Right lobe of liver (tissue), 6 donors: Measurements from ENCODE around the gene NUTM2G. TPM values are rescaled to one million over a fixed set of nuclear protein-coding genes. Genes with fewer than 3 reads are reported as not detected.
"Not testable (repeated sequence)": the region's sequence is repeated elsewhere in the genome, so short reads cannot be mapped to it uniquely, and the experiment has no call there.

Experiments
- ATAC-seq, 4 donors: fragments of 200-7000 bp; cut with Tn5 transposase; one replicate each; pipeline ENCODE4 v1.9.1; 2020; ENCODE audit warnings: mild to moderate bottlenecking in 4 of 4, moderate library complexity in 4 of 4
- DNase-seq, 3 donors: peaks; one replicate each; pipeline ENCODE4 v3.0.0-alpha.2; 2020
- H3K27ac ChIP-seq, 3 donors: fragments of 200-600 bp; one replicate each; pipeline ENCODE4 v1.8.0; 2022
- H3K27me3 ChIP-seq, 2 donors: fragments of 200-600 bp; one replicate each; pipeline ENCODE4 v1.8.0; 2022
- H3K36me3 ChIP-seq, 4 donors: fragments of 200-600 bp; sonication (generic) in 1 of 4; one replicate each; pipeline versions ENCODE4 v1.5.1 to v1.8.0; 2017 to 2022; ENCODE audit warnings: control low read depth in 1 of 4
- H3K4me1 ChIP-seq, 4 donors: fragments of 200-600 bp; sonication (generic) in 1 of 4; one replicate each; pipeline versions ENCODE4 v1.5.1 to v1.8.0; 2017 to 2022; ENCODE audit warnings: control low read depth in 1 of 4
- H3K4me3 ChIP-seq, 3 donors: fragments of 200-600 bp; one replicate each; pipeline ENCODE4 v1.8.0; 2022
- H3K9me3 ChIP-seq, 4 donors: fragments of 200-600 bp; sonication (generic) in 1 of 4; one replicate each; pipeline versions ENCODE4 v1.5.1 to v1.8.0; 2017 to 2022; ENCODE audit warnings: control low read depth in 1 of 4
- CTCF ChIP-seq, 4 donors: fragments of 200-600 bp in 3 of 4; fragments of 450-650 bp in 1 of 4; IDR thresholded peaks; one replicate each; pipeline versions ENCODE4 v1.5.1 to v1.8.0; 2016 to 2022; ENCODE audit warnings: antibody characterized with exemption in 4 of 4, mild to moderate bottlenecking in 2 of 4
- POLR2A ChIP-seq: fragments of 450-650 bp; IDR thresholded peaks from one replicate; pipeline ENCODE4 v1.6.1; 2017; ENCODE audit warnings: antibody characterized with exemption, mild to moderate bottlenecking
- WGBS: methylation state at CpG from one replicate; pipeline ENCODE4 v1.1.6; 2018; ENCODE audit warnings: low coverage, low lambda C conversion rate; ENCODE audit not compliant: insufficient coverage; ENCODE audit errors: missing lambda C conversion rate; 5-methylcytosine and 5-hydroxymethylcytosine counted together
- intact Hi-C, 2 donors: fragments of 100-400 bp; cut with DNase I; formaldehyde crosslinking; loops; one replicate each; pipeline versions ENCODE4 v1.11.2 to v1.14.1; 2022
- total RNA-seq, 6 experiments: library from RNA; depleted of rRNA in 2 of 6; stranded (reverse); fragments of >200 nt in 2 of 6; fragmentation: NEBNext Ultra II Directional in 3 of 6; extraction: Animal tissue kit (Norgen Biotek cat#: 25700) in 3 of 6; gene quantifications; one replicate each; pipeline versions ENCODE4 v1.1.0 to v1.2.4, GENCODE V29; 2016 to 2023
- donor health status: DM: no; HTN: yes; CAD: no.
- donor health status: DM: no; HTN: no; CAD: no.
- donor health status: DM: no; HTN: no; CAD: no.
- donor health status: DM: no; HTN: yes; CAD: no.
- donor health status: DM: no; HTN: yes; CAD: no.

NUTM2G gene
- total RNA-seq, 6 experiments from 2014 or later = 0.11 TPM; not detected in 5

- no peak for TF ChIP-seq POLR2A
- TF ChIP-seq CTCF (IDR thresholded peaks at IDR 0.05) = no peak
- Histone ChIP-seq H3K36me3 (no peaks in the 10 kb centered on the region), H3K27ac (no peak overlapping the region), H3K27me3 (no peaks in the 10 kb centered on the region), H3K4me3 (no peak overlapping the region), H3K4me1 (no peaks in the 10 kb centered on the region), H3K9me3 (no peaks in the 10 kb centered on the region)
- intact Hi-C loops = no loop called here
- DNase-seq = no peak
- 99% methylated on average over 7 of the region's 7 CpGs for WGBS
- ATAC-seq = no peak
These were observed 36.5 kb upstream of the NUTM2G start for GRCh38 chr9:96892131-96892530.

GRCh38 chr9:96900010-96900409 is 28.6 kb upstream of the NUTM2G start:
- H3K27ac ChIP-seq, H3K4me1 ChIP-seq, H3K9me3 ChIP-seq, H3K27me3 ChIP-seq, DNase-seq, H3K36me3 ChIP-seq, intact Hi-C loops, H3K4me3 ChIP-seq: not testable (repeated sequence)
- ATAC-seq = peak in 3 of 4 donors; percentile 17 to 59 (median 52)
- WGBS = 29% methylated on average over 1 of the region's 2 CpGs

- H3K27me3 ChIP-seq, DNase-seq, H3K4me1 ChIP-seq, H3K9me3 ChIP-seq, H3K36me3 ChIP-seq, H3K4me3 ChIP-seq, ATAC-seq, H3K27ac ChIP-seq, intact Hi-C loops: not testable (repeated sequence)
- WGBS = 80% methylated on average over 1 of the region's 5 CpGs
These were observed 23.5 kb upstream of the NUTM2G start for GRCh38 chr9:96904947-96905722.

GRCh38 chr9:96908479-96908878 is 20.2 kb upstream of the NUTM2G start:
- WGBS = no CpG with 5 or more reads among the region's 3 CpGs
- DNase-seq, H3K36me3 ChIP-seq, H3K9me3 ChIP-seq, H3K4me1 ChIP-seq, H3K4me3 ChIP-seq, ATAC-seq, intact Hi-C loops, H3K27ac ChIP-seq, H3K27me3 ChIP-seq: not testable (repeated sequence)

GRCh38 chr9:96915539-96915938 is 13.1 kb upstream of the NUTM2G start:
- H3K4me3 ChIP-seq, H3K27ac ChIP-seq, H3K9me3 ChIP-seq, H3K4me1 ChIP-seq, intact Hi-C loops, H3K27me3 ChIP-seq, DNase-seq, H3K36me3 ChIP-seq, ATAC-seq: not testable (repeated sequence)
- no CpG with 5 or more reads among the region's 2 CpGs for WGBS

- H3K36me3 ChIP-seq, H3K4me1 ChIP-seq, H3K27me3 ChIP-seq, H3K4me3 ChIP-seq, H3K9me3 ChIP-seq, H3K27ac ChIP-seq, intact Hi-C loops, DNase-seq: not testable (repeated sequence)
- no CpG with 5 or more reads among the region's 6 CpGs for WGBS
- peak in 1 of 4 donors; percentile 23 for ATAC-seq
These were observed 12.1 kb upstream of the NUTM2G start for GRCh38 chr9:96916531-96916930.

- H3K36me3 ChIP-seq, H3K27me3 ChIP-seq, DNase-seq, H3K9me3 ChIP-seq, H3K4me3 ChIP-seq, ATAC-seq, H3K27ac ChIP-seq, H3K4me1 ChIP-seq, intact Hi-C loops: not testable (repeated sequence)
- no CpG with 5 or more reads among the region's 6 CpGs for WGBS
These were observed 10.1 kb upstream of the NUTM2G start for GRCh38 chr9:96918550-96918949.

- DNase-seq, intact Hi-C loops, H3K36me3 ChIP-seq, H3K4me1 ChIP-seq, H3K27ac ChIP-seq, H3K27me3 ChIP-seq, H3K4me3 ChIP-seq, H3K9me3 ChIP-seq, ATAC-seq: not testable (repeated sequence)
- WGBS = no CpG with 5 or more reads among the region's 4 CpGs
These were observed 7.8 kb upstream of the NUTM2G start for GRCh38 chr9:96920803-96921202.

GRCh38 chr9:96925587-96925986 is 3.1 kb upstream of the NUTM2G start:
- DNase-seq, H3K27ac ChIP-seq, intact Hi-C loops, H3K36me3 ChIP-seq, H3K27me3 ChIP-seq, H3K4me1 ChIP-seq, H3K9me3 ChIP-seq, ATAC-seq, H3K4me3 ChIP-seq: not testable (repeated sequence)
- WGBS = no CpG with 5 or more reads among the region's 5 CpGs

- H3K36me3 ChIP-seq, H3K27me3 ChIP-seq, H3K4me3 ChIP-seq, H3K4me1 ChIP-seq, DNase-seq, ATAC-seq, intact Hi-C loops, H3K27ac ChIP-seq, H3K9me3 ChIP-seq: not testable (repeated sequence)
- WGBS = 60% methylated on average over 2 of the region's 13 CpGs
These were observed 3.0 kb downstream of the NUTM2G start for GRCh38 chr9:96931665-96932064.

GRCh38 chr9:96934097-96934496 is 5.5 kb downstream of the NUTM2G start:
- H3K4me1 ChIP-seq, ATAC-seq, H3K4me3 ChIP-seq, H3K36me3 ChIP-seq, intact Hi-C loops, H3K9me3 ChIP-seq, H3K27me3 ChIP-seq, DNase-seq, H3K27ac ChIP-seq: not testable (repeated sequence)
- WGBS = no CpG with 5 or more reads among the region's 14 CpGs
